ENCODE data around the gene PRIMPOL.
"Not testable (repeated sequence)": the region's sequence is repeated elsewhere in the genome, so short reads cannot be mapped to it uniquely, and the experiment has no call there.

Gene PRIMPOL

GRCh38 chr4:184733654-184734524, 84.4 kb downstream of the PRIMPOL start, which contains the start of gene CENPU:
TSS of gene CENPU (minus strand) at chr4:184734096. CDS start at chr4:184734062, 34 bp downstream.
- peak within 1 kb of the TSS; percentile 91 for H3K4me3 ChIP-seq (ENCODE audit: control insufficient read depth, low read depth, low read length)
- DNase-seq (ENCODE audit: low read depth): peak; percentile 92
- TF ChIP-seq CTCF (IDR thresholded peaks at IDR 0.05; ENCODE audit: control insufficient read depth, insufficient read depth, low read depth, low read length, missing control alignments): no peak

- DNase-seq (ENCODE audit: low read depth): no peak
- no peak overlapping the region for H3K4me3 ChIP-seq (ENCODE audit: control insufficient read depth, low read depth, low read length)
- no peak for TF ChIP-seq CTCF (IDR thresholded peaks at IDR 0.05; ENCODE audit: control insufficient read depth, insufficient read depth, low read depth, low read length, missing control alignments)
These were observed 85.2 kb downstream of the PRIMPOL start for GRCh38 chr4:184734758-184735157.

- DNase-seq (ENCODE audit: low read depth); H3K4me3 ChIP-seq (ENCODE audit: control insufficient read depth, low read depth, low read length): not testable (repeated sequence)
These were observed 90.0 kb downstream of the PRIMPOL start for GRCh38 chr4:184739575-184739974.

GRCh38 chr4:184740980-184741391, 91.4 kb downstream of the PRIMPOL start:
- H3K4me3 ChIP-seq (ENCODE audit: control insufficient read depth, low read depth, low read length): no peak overlapping the region
- DNase-seq (ENCODE audit: low read depth): no peak
- no peak for TF ChIP-seq CTCF (IDR thresholded peaks at IDR 0.05; ENCODE audit: control insufficient read depth, insufficient read depth, low read depth, low read length, missing control alignments)

GRCh38 chr4:184741651-184742050, 92.1 kb downstream of the PRIMPOL start:
- not testable (repeated sequence) for H3K4me3 ChIP-seq (ENCODE audit: control insufficient read depth, low read depth, low read length); DNase-seq (ENCODE audit: low read depth)

- TF ChIP-seq CTCF (IDR thresholded peaks at IDR 0.05; ENCODE audit: control insufficient read depth, insufficient read depth, low read depth, low read length, missing control alignments): no peak
- DNase-seq (ENCODE audit: low read depth): no peak
- no peak overlapping the region for H3K4me3 ChIP-seq (ENCODE audit: control insufficient read depth, low read depth, low read length)
These were observed 94.1 kb downstream of the PRIMPOL start for GRCh38 chr4:184743650-184744049.

GRCh38 chr4:184744236-184744635, 94.7 kb downstream of the PRIMPOL start:
- no peak overlapping the region for H3K4me3 ChIP-seq (ENCODE audit: control insufficient read depth, low read depth, low read length)
- no peak for TF ChIP-seq CTCF (IDR thresholded peaks at IDR 0.05; ENCODE audit: control insufficient read depth, insufficient read depth, low read depth, low read length, missing control alignments)
- no peak for DNase-seq (ENCODE audit: low read depth)

All from AG09309 (cell line).